Keratinocyte (primary cell): ENCODE data around the gene DIS3L2. TPM values are rescaled to one million over a fixed set of nuclear protein-coding genes. Genes with fewer than 3 reads are reported as not detected.

Experiments used
- DNase-seq: peaks from one replicate; pipeline ENCODE4 v3.0.0-alpha.2; 2011; ENCODE audit warnings: low read depth, missing footprints, low spot score
- FAIRE-seq: peaks from 2 replicates; lab custom pipeline; 2011; peaks lifted over from hg19 to GRCh38; lab: Jason Lieb, UNC
- H2AFZ ChIP-seq: 2 replicates; pipeline ENCODE4 v1.6.0; 2012; ENCODE audit warnings: low read length, control low read depth, inconsistent platforms; ENCODE audit not compliant: control insufficient read depth
- H3K27ac ChIP-seq: 2 replicates; pipeline ENCODE4 v1.5.1; 2011; ENCODE audit warnings: low read length; ENCODE audit not compliant: control insufficient read depth, insufficient read depth
- H3K27me3 ChIP-seq: 3 replicates; pipeline ENCODE4 v1.6.0; 2011; ENCODE audit warnings: low read length; ENCODE audit not compliant: control insufficient read depth, insufficient read depth; ENCODE audit errors: extremely low read depth
- H3K36me3 ChIP-seq, 2 experiments: 2 replicates in 1 of 2; 3 replicates in 1 of 2; pipeline ENCODE4 v1.5.1; 2011; ENCODE audit warnings: low read length in 2 of 2, mild to moderate bottlenecking in 1 of 2; ENCODE audit not compliant: control insufficient read depth in 2 of 2, insufficient read depth in 2 of 2; ENCODE audit errors: extremely low read depth in 1 of 2
- H3K4me1 ChIP-seq: 3 replicates; pipeline ENCODE4 v1.5.1; 2011; ENCODE audit warnings: low read length; ENCODE audit not compliant: control insufficient read depth, insufficient read depth; ENCODE audit errors: extremely low read depth
- H3K4me2 ChIP-seq: 3 replicates; pipeline ENCODE4 v1.6.0; 2011; ENCODE audit warnings: low read depth, low read length; ENCODE audit not compliant: control insufficient read depth, insufficient read depth; ENCODE audit errors: extremely low read depth
- H3K4me3 ChIP-seq, 3 experiments: fragments of 200-600 bp in 1 of 3; sonication (generic) in 1 of 3; 2 replicates in 2 of 3; 3 replicates in 1 of 3; pipeline ENCODE4 v1.5.1; 2011 to 2016; ENCODE audit warnings: low read length in 3 of 3, mild to moderate bottlenecking in 3 of 3, control low read depth in 2 of 3, inconsistent platforms in 1 of 3, low read depth in 1 of 3, mixed read lengths in 1 of 3, mixed run types in 1 of 3, moderate library complexity in 1 of 3; ENCODE audit not compliant: control insufficient read depth in 2 of 3, insufficient read depth in 2 of 3; ENCODE audit errors: extremely low read depth in 1 of 3
- H3K79me2 ChIP-seq: 2 replicates; pipeline ENCODE4 v1.6.0; 2012; ENCODE audit warnings: low read length; ENCODE audit not compliant: control insufficient read depth, insufficient read depth
- H3K9ac ChIP-seq: 3 replicates; pipeline ENCODE4 v1.6.0; 2011; ENCODE audit warnings: low read length; ENCODE audit not compliant: control insufficient read depth, insufficient read depth; ENCODE audit errors: extremely low read depth
- H3K9me1 ChIP-seq: 3 replicates; pipeline ENCODE4 v1.6.0; 2011; ENCODE audit warnings: low read length; ENCODE audit not compliant: control insufficient read depth, insufficient read depth; ENCODE audit errors: extremely low read depth
- H3K9me3 ChIP-seq: 2 replicates; pipeline ENCODE4 v1.5.1; 2012; ENCODE audit warnings: low read depth, low read length; ENCODE audit not compliant: control insufficient read depth
- H4K20me1 ChIP-seq: 3 replicates; pipeline ENCODE4 v1.6.0; 2011; ENCODE audit warnings: low read length; ENCODE audit not compliant: control insufficient read depth, insufficient read depth; ENCODE audit errors: extremely low read depth
- CTCF ChIP-seq, 3 experiments: IDR thresholded peaks in 1 of 3; conservative IDR thresholded peaks in 1 of 3; optimal IDR thresholded peaks in 1 of 3; 2 replicates in 2 of 3; 3 replicates in 1 of 3; pipeline versions ENCODE3 to v1.5.1; 2011; ENCODE audit warnings: low read length in 3 of 3, mild to moderate bottlenecking in 3 of 3, moderate library complexity in 2 of 3, control low read depth in 1 of 3, inconsistent platforms in 1 of 3; ENCODE audit not compliant: insufficient read depth in 2 of 3; ENCODE audit errors: extremely low read depth in 1 of 3
- EZH2 ChIP-seq: IDR thresholded peaks from one replicate; pipeline ENCODE4 v1.6.1; 2012; ENCODE audit warnings: inconsistent platforms, mild to moderate bottlenecking, low read length, moderate library complexity
- dilution Hi-C: fragments of 300-500 bp; cut with MboI; formaldehyde crosslinking; loops from one replicate; pipeline ENCODE4 v1.7.0; 2020; ENCODE audit warnings: low sequenced_read_pairs; ENCODE audit not compliant: extremely low pct_ligation_motif_present
- polyA plus RNA-seq, 5 experiments: library from polyadenylated mRNA; depleted of rRNA in 3 of 5; stranded (reverse) in 3 of 5; stranded (forward) in 1 of 5; unstranded in 1 of 5; fragments of >200 nt; gene quantifications; 1 replicate in 1 of 5; 2 replicates in 3 of 5; 3 replicates in 1 of 5; pipeline versions ENCODE4 v1.2.1 to v1.2.3, GENCODE V29; 2011 to 2012; ENCODE audit warnings: missing spikeins in 2 of 5, low read depth in 1 of 5, low replicate concordance in 1 of 5

Gene DIS3L2
- polyA plus RNA-seq, 1 donor (not counting 4 experiments of a cell fraction or from before 2014, with no cell fraction given), result 8.6 TPM

GRCh38 chr2:232273903-232274643 lies 312.6 kb downstream of the DIS3L2 start:
- Histone ChIP-seq H3K27me3 (no peaks in the 10 kb centered on the region), H3K9ac (no peak overlapping the region), H3K27ac (no peak overlapping the region), H2AFZ (no peak overlapping the region), H4K20me1 (no peaks in the 10 kb centered on the region), H3K4me1 (peaks cover 12% of the 10 kb centered on the region), H3K4me2 (no peak overlapping the region), H3K79me2 (no peaks in the 10 kb centered on the region), H3K9me3 (no peaks in the 10 kb centered on the region), H3K9me1 (no peaks in the 10 kb centered on the region), H3K4me3 (no peak overlapping the region), H3K36me3 (peaks cover 0 to 1% of the 10 kb centered on the region in 2 experiments)
- dilution Hi-C loops, result no loop called here
- TF ChIP-seq EZH2, result no peak
- no peak for TF ChIP-seq CTCF (optimal IDR thresholded peaks at IDR 0.05 in 1 of 3, IDR thresholded peaks at IDR 0.05 in 1 of 3, conservative IDR thresholded peaks at IDR 0.05 in 1 of 3; ENCODE audit: extremely low read depth in 1 of 3, insufficient read depth in 2 of 3, low read length in 3 of 3)
- DNase-seq, result no peak
- no peak for FAIRE-seq

GRCh38 chr2:232275670-232276069 lies 314.2 kb downstream of the DIS3L2 start:
- FAIRE-seq (no peak), DNase-seq (no peak)
- Histone ChIP-seq H2AFZ (no peak overlapping the region), H3K4me3 (no peak overlapping the region), H3K9me3 (no peaks in the 10 kb centered on the region), H3K79me2 (no peaks in the 10 kb centered on the region), H3K4me1 (peaks cover 12% of the 10 kb centered on the region), H3K27ac (no peak overlapping the region), H3K36me3 (peaks cover 0 to 1% of the 10 kb centered on the region in 2 experiments), H3K9ac (no peak overlapping the region), H4K20me1 (no peaks in the 10 kb centered on the region), H3K9me1 (no peaks in the 10 kb centered on the region), H3K4me2 (no peak overlapping the region), H3K27me3 (no peaks in the 10 kb centered on the region)
- dilution Hi-C loops, result no loop called here
- TF ChIP-seq CTCF (optimal IDR thresholded peaks at IDR 0.05 in 1 of 3, IDR thresholded peaks at IDR 0.05 in 1 of 3, conservative IDR thresholded peaks at IDR 0.05 in 1 of 3; ENCODE audit: extremely low read depth in 1 of 3, insufficient read depth in 2 of 3, low read length in 3 of 3) (no peak), EZH2 (no peak)
